ENCODE results near the gene MRPL4. TPM values are rescaled to one million over a fixed set of nuclear protein-coding genes. Genes with fewer than 3 reads are reported as not detected.

The MRPL4 gene
- polyA plus RNA-seq (2012; ENCODE audit: insufficient read depth, insufficient read length), result 106 TPM

DNA sequence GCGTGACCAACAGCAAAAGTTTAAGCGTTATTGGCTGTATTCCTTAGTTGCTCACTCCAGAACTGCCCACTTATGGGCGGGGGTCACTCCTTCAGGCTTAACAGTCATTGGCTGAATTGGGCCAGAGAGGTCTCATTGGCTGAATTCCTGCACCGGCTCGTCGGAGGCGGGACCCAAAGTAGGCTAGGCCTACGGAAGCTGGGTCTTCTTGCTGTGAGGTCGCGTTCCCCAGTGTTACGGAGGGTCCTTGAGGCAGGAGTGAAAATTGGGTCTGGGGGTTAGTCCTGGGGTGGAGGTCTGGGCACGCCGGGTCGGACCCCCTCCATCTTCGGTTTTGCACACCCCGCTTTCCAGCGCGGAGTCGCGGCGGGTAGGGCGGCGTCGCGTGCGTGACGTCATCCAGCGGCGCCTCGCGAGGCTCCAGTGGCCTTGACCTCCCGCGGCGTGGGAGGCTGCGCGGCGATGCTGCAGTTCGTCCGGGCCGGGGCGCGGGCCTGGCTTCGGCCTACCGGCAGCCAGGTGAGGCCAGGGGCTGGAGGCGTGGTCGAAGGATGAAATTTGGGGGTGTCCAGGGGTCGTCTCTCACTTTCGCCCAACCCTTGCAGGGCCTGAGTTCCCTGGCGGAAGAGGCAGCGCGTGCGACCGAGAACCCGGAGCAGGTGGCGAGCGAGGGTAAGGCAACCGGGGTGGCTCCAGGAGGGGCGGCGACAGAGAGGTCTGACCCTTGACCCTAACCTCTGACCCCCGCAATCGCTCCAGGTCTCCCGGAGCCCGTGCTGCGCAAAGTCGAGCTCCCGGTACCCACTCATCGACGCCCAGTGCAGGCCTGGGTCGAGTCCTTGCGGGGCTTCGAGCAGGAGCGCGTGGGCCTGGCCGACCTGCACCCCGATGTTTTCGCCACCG, at the start of gene MRPL4:
MRPL4 (plus strand) TSS at position 423 of the 903 bp plus-strand sequence; CDS start at position 463, 40 bp downstream.
- peak; percentile 99 for DNase-seq (ENCODE audit: low read depth, low spot score)
- peak within 1 kb of the TSS; percentile 94 for H3K4me3 ChIP-seq (ENCODE audit: low read length)

DNA sequence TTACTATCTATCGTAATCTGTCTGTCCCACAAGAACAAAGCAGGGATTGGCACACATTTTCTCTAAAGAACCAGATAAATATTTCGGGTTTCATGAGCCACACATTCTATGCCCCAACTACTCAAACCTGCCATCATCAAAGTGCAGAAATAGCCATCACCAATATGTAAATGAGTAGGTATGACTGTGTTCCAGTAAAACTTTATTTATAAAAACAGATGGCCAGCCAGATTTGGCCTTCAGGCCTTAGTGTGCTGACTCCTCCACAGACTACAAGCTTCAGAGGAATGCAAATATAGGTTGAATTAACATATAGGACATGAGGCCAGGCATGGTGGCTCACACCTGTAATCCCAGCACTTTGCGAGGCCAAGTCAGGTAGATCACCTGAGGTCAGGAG, 48.3 kb upstream of the MRPL4 start:
- no peak for DNase-seq (ENCODE audit: low read depth, low spot score)
- H3K4me3 ChIP-seq (ENCODE audit: low read length), result no peak overlapping the region

DNA sequence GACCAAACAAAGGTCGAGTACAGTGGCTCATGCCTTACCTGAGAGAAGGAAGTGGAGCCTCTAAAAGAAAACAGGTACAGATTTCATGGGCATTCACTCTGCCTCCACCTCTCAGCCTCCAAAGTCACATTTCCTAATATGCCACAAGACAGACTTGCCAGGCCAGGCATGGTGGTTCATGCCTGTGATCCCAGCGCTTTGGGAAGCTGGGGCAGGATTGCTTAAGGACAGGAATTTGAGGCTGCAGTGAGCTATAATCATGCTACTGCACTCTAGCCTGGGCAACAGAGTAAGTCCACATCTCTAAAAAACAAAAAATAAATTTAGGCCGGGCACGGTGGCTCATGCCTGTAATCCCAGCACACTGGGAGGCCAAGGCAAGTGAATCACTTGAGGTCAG, 46.4 kb upstream of the MRPL4 start:
- DNase-seq (ENCODE audit: low read depth, low spot score), result no peak
- no peak overlapping the region for H3K4me3 ChIP-seq (ENCODE audit: low read length)

DNA sequence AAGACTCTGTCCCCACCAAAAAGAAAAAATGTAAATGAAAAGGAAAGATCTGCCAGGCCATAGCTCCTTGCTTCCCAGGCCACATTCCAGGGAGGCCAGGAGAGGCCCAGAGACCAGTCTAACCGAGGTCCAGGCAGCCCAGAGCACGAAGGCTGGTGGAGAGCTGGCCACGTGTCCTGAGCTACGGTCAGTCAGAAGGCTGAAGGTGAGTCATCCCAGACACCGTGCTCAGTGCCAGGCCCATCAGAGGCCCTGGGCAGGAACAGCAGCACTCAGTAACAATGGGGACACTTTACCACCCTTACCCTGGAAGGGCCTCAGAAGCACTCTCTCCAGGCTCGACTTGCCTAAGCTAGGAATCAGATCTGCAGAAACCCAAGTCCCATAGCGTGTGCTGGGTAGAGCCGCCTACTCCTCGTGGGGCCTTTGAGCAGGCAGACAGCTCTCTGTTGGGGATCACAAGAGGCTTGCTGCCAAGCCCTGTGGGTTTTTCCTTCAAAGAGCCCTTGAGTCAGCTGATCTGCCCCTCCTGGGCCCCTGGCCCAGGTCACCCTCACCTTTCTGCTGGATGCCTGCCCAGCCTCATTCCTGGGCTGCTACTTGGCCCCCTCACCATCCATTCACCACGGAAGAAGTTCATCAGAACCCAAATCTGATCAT, 45.7 kb upstream of the MRPL4 start:
- no peak overlapping the region for H3K4me3 ChIP-seq (ENCODE audit: low read length)
- no peak for DNase-seq (ENCODE audit: low read depth, low spot score)

DNA sequence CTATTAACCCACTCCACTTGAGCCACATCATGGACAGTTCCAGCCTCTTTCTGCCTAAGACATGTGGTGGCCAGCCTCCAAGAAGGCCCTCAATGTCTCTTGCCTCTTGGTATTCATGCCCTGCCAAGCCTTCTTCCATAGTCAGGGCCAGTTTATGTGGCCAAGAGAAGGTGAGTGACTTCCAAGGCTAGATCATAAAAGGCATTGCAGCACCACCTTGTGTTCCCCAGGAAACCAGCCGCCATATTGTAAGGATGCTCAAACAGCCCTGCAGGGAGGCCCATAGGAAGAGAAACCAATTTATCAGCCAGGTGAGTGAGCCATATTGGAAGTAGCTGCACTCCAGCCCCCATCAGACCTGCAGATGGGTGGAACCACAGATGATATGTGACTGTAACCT, 45.0 kb upstream of the MRPL4 start:
- no peak overlapping the region for H3K4me3 ChIP-seq (ENCODE audit: low read length)
- DNase-seq (ENCODE audit: low read depth, low spot score), result no peak

DNA sequence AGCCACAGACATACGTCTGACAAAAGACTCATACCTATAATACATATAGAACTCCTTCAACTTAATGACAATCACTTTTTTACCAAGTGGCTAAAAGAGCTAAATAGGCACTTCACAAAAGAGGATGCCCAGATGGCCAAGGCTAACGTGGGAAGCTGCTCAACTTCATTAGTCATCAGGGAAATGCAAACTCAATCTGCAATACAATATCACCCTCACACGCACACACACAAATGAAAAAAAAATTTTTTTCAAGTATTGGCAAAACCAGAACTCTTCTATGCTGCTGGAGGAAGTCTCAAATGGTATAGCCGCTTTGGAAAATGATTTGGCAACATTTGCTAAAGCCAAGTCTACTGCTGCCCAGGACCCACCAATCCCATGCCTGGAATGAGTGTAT, 42.7 kb upstream of the MRPL4 start:
- DNase-seq (ENCODE audit: low read depth, low spot score), result no peak
- H3K4me3 ChIP-seq (ENCODE audit: low read length), result no peak overlapping the region

DNA sequence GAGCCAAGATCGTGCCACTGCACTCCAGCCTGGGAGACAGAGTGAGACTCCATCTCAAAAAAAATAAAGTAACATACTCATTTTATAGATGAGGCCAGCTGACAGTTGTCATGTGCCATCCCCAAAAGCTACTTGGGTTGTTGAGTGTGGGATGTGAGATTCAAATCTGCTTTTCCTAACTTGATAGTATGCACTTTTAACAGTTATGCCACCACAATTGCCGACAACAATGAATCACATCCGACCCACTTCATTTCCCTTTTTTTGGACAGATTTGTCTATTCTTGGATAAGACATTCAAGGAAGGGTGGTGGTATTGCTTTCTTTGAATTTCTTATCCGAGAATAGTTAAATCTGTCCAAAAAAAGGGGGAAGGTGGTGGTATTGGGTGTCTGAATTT, 41.0 kb upstream of the MRPL4 start:
- no peak for DNase-seq (ENCODE audit: low read depth, low spot score)
- H3K4me3 ChIP-seq (ENCODE audit: low read length), result no peak overlapping the region

- no peak overlapping the region for H3K4me3 ChIP-seq (ENCODE audit: low read length)
- DNase-seq (ENCODE audit: low read depth, low spot score), result no peak
Observed at GRCh38 chr19:10211691-10212090, 40.3 kb upstream of the MRPL4 start.

DNA sequence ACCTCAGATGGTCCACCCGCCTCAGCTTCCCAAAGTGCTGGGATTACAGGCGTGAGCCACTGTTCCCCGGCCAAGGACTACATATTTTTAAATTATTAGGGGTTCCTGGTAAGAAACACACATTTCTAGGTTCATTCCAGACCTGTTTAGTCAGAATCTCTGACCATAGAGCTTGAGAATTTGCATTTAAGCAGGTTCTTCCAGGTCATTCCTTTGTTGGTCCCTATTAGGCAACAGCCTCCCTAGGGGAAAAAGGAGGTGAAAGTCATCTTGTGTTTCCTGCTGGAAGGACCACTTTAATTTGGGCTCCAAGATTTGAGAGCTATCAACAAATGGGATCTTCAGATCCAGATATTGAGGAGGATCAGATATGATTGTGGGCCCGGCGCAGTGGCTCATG, 37.2 kb upstream of the MRPL4 start:
- no peak for DNase-seq (ENCODE audit: low read depth, low spot score)
- no peak overlapping the region for H3K4me3 ChIP-seq (ENCODE audit: low read length)

- no peak overlapping the region for H3K4me3 ChIP-seq (ENCODE audit: low read length)
- no peak for DNase-seq (ENCODE audit: low read depth, low spot score)
Observed at GRCh38 chr19:10217085-10217484, 34.9 kb upstream of the MRPL4 start.

DNA sequence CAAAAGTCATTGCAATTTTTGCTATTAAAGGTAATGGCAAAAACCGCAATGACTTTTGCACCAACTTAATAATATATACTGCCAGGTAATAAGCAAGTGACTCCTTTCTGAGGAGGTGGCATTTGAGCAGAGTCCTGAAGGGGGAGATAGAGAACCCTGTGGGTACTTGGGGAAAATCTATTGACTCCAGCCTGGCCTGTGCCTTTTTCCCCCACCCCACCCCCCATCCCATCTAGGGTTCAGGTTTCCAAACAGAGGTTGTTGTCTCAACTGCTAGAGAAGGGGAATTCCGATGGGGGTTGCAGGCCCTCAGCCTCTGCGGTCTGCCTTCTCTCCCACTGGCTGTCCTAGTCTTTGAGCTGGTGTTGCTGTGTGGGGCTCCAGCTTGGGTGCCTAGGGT, 32.3 kb upstream of the MRPL4 start:
- DNase-seq (ENCODE audit: low read depth, low spot score), result no peak
- H3K4me3 ChIP-seq (ENCODE audit: low read length), result no peak overlapping the region

DNA sequence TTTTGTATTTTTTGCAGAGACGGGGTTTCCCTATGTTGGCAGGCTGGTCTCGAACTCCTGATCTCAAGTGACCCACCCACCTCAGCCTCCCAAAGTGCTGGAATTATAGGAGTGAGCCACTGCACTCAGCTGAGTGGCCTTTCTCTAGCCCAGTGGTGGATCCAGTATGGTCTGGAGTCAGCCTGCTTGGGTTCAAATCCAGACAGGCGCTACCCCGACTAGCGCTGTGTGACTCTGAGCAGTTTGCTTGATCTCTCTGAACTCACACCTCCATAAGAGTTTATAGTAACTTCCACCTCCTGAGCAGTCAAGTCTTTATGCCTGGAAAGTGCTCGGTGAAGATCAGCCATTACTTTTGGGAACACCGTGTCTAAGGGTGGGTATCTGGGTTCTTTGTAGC, 31.3 kb upstream of the MRPL4 start:
- no peak overlapping the region for H3K4me3 ChIP-seq (ENCODE audit: low read length)
- DNase-seq (ENCODE audit: low read depth, low spot score), result no peak

DNA sequence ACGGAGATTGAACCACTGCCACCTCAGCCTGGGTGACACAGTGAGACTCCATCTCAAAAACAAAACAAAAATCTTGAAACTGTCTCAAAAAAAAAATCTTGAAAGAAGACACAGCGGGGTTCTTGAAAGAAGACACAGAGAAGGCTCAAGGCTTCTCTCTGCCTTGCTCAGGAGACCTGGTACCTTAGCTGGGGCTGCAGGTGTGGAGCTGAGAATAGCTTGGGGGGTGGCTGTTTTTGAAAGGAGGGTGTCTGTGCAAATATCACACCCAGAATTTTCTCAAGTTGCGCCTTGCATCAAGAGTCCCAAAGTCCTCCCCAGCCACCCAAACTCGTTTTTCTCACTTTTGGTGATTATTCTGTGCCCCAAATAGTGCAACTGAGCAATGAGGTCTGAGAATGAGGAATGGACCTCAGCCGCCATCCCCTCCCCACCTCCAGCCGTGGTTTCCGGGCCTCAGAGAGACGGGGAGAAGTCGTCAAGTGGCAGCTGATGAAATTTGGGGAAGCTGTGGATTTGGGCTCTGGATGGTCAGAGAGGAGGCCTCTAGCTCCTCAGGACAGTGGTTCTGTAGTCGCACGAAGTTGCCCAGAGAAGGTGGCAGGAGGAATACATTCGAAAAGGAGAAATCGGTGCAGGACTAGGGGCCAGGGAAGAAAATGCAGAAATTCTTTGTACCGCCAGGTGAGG, 29.7 kb upstream of the MRPL4 start:
- no peak overlapping the region for H3K4me3 ChIP-seq (ENCODE audit: low read length)
- DNase-seq (ENCODE audit: low read depth, low spot score), result no peak

DNA sequence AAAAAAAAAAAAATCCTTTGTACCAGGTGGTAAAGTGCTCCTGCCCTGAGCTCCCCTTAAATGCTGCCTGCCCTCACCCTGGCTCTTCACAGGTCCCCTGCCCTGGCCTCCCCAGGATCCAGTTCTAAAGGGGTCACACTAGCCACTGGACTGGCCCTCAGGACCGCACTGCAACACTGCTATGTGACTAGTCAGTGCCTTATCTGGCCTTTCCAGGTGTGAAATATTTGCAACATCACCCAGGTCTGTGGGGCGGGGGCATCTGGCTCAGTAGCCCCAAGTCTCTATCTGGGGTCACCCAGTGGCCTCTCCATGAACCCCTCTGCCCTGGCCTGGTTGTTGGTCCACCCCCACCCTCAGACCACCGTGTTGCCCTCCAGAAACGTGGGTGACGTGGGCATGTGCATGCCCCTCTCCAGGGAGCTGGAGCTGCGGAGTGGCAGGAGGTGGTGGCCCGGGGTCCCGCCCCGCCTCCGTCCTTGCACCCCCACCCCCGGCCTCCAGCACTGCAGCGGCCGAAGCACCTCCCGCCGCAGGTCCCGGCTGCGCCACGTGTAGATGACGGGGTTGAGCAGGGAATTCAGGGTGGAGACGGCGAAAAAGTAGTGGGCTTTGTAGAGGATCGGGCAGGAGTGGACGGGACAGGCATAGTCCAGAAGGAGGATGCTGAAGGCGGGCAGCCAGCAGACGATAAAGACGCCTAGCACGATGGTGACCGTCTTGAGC, 28.4 kb upstream of the MRPL4 start:
- DNase-seq (ENCODE audit: low read depth, low spot score), result no peak
- no peak overlapping the region for H3K4me3 ChIP-seq (ENCODE audit: low read length)

GRCh38 chr19:10224337-10224736, 27.7 kb upstream of the MRPL4 start:
- no peak for DNase-seq (ENCODE audit: low read depth, low spot score)
- no peak overlapping the region for H3K4me3 ChIP-seq (ENCODE audit: low read length)

DNA sequence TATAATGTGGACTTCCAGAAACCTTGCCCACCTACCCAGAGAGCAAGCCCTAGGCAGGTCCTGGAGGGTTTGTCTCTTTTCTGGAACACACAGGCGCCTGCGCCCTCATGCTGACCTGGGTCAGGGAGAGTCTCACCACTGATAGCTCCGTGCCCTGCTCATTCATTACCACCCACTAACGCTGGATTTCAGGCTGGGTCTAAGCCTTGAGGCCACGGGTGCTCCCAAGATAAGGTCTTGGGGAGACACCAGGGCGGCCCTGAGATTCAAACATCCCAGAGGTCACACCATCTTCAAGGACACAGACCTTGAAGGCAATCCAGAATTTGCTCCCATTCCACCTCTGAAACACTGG, 26.0 kb upstream of the MRPL4 start:
- DNase-seq (ENCODE audit: low read depth, low spot score), result no peak
- no peak overlapping the region for H3K4me3 ChIP-seq (ENCODE audit: low read length)

DNA sequence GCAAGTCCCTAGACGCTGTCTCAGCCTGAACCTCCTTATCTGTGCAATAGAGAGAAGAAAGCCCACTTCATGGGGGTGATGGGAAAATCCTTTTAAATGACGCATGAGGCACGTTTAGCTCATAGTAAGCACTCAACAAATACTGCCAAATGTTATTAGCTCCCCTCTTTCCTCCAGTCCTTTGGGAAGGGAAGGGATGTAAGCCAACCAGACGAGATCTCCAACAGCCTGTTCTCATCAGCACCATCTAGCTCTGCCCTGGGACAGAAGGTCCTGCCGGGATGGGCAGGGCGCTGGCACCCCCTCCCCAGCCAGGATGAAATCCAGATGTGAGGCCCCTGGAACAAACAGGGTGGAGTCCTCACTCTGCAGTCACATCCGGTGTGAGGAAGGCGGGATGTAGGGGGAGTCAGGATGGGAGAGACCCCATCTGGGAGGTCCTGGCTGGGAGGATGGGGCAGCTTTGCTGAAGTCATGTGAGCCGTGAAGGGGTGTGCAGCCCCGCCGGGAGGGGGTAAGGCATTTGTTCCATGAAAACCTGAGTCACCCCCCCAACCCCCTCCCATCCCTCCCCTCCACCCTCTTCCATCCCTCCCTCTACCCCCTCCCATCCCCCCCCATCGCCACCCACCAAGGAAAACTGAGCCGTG, 25.5 kb upstream of the MRPL4 start:
- no peak overlapping the region for H3K4me3 ChIP-seq (ENCODE audit: low read length)
- DNase-seq (ENCODE audit: low read depth, low spot score), result no peak

- DNase-seq (ENCODE audit: low read depth, low spot score), result no peak
- no peak overlapping the region for H3K4me3 ChIP-seq (ENCODE audit: low read length)
Observed at GRCh38 chr19:10227026-10227971, 24.7 kb upstream of the MRPL4 start.

Measured in Jurkat, Clone E6-1 (cell line).